ENCODE data around the gene DNAH2.

Gene DNAH2

GRCh38 chr17:7837408-7838088, 120.0 kb downstream of the DNAH2 start:
- Mint-ChIP-seq H3K36me3 (ENCODE audit: insufficient read depth) (peaks cover 69% of the 10 kb centered on the region), H3K9me3 (no peaks in the 10 kb centered on the region), H3K4me1 (peaks cover 86% of the 10 kb centered on the region), H3K27ac (ENCODE audit: low read depth) (peak overlapping the region; percentile 98), H3K27me3 (no peaks in the 10 kb centered on the region), H3K4me3 (peak overlapping the region; percentile 91)
- DNase-seq (ENCODE audit: low spot score in 2 of 2) (no peak), ATAC-seq (replicated peaks; ENCODE audit: extremely low read depth, poor library complexity, severe bottlenecking) (no peak)

- H3K4me1 Mint-ChIP-seq, result peaks cover 90% of the 10 kb centered on the region
- no peaks in the 10 kb centered on the region for H3K27me3 Mint-ChIP-seq
- ATAC-seq (replicated peaks; ENCODE audit: extremely low read depth, poor library complexity, severe bottlenecking), result no peak
Observed at GRCh38 chr17:7838090-7839075, 120.8 kb downstream of the DNAH2 start.

GRCh38 chr17:7839190-7839875, 121.8 kb downstream of the DNAH2 start:
- Mint-ChIP-seq H3K27me3 (no peaks in the 10 kb centered on the region), H3K4me3 (peak overlapping the region; percentile 47), H3K27ac (ENCODE audit: low read depth) (peak overlapping the region; percentile 100), H3K4me1 (peaks cover 90% of the 10 kb centered on the region), H3K36me3 (ENCODE audit: insufficient read depth) (peaks cover 77% of the 10 kb centered on the region), H3K9me3 (no peaks in the 10 kb centered on the region)
- DNase-seq (ENCODE audit: low spot score in 2 of 2), result no peak
- ATAC-seq (replicated peaks; ENCODE audit: extremely low read depth, poor library complexity, severe bottlenecking), result no peak

More at GRCh38 chr17:7838090-7839075, 120.8 kb downstream of the DNAH2 start:
- Mint-ChIP-seq H3K27ac (ENCODE audit: low read depth) (peak overlapping the region; percentile 98), H3K9me3 (no peaks in the 10 kb centered on the region), H3K36me3 (ENCODE audit: insufficient read depth) (peaks cover 74% of the 10 kb centered on the region), H3K4me3 (peak overlapping the region; percentile 91)
- DNase-seq (ENCODE audit: low spot score in 2 of 2), result no peak

GRCh38 chr17:7839876-7840261, 122.3 kb downstream of the DNAH2 start:
- H3K9me3 Mint-ChIP-seq, result no peaks in the 10 kb centered on the region
- peaks cover 88% of the 10 kb centered on the region for H3K4me1 Mint-ChIP-seq
- H3K36me3 Mint-ChIP-seq (ENCODE audit: insufficient read depth), result peaks cover 76% of the 10 kb centered on the region
- DNase-seq (ENCODE audit: low spot score in 2 of 2), result no peak
- no peaks in the 10 kb centered on the region for H3K27me3 Mint-ChIP-seq
- ATAC-seq (replicated peaks; ENCODE audit: extremely low read depth, poor library complexity, severe bottlenecking), result no peak
- H3K4me3 Mint-ChIP-seq, result peak overlapping the region; percentile 92
- H3K27ac Mint-ChIP-seq (ENCODE audit: low read depth), result peak overlapping the region; percentile 100

GRCh38 chr17:7840441-7840840, 122.9 kb downstream of the DNAH2 start:
- DNase-seq (ENCODE audit: low spot score in 2 of 2), result no peak
- H3K9me3 Mint-ChIP-seq, result no peaks in the 10 kb centered on the region
- peaks cover 83% of the 10 kb centered on the region for H3K4me1 Mint-ChIP-seq
- peak overlapping the region; percentile 92 for H3K4me3 Mint-ChIP-seq
- peak overlapping the region; percentile 100 for H3K27ac Mint-ChIP-seq (ENCODE audit: low read depth)
- ATAC-seq (replicated peaks; ENCODE audit: extremely low read depth, poor library complexity, severe bottlenecking), result no peak
- peaks cover 75% of the 10 kb centered on the region for H3K36me3 Mint-ChIP-seq (ENCODE audit: insufficient read depth)
- no peaks in the 10 kb centered on the region for H3K27me3 Mint-ChIP-seq

- Mint-ChIP-seq H3K36me3 (ENCODE audit: insufficient read depth) (peaks cover 74% of the 10 kb centered on the region), H3K27ac (ENCODE audit: low read depth) (peak overlapping the region; percentile 100), H3K4me3 (peak overlapping the region; percentile 92), H3K9me3 (no peaks in the 10 kb centered on the region), H3K4me1 (peaks cover 85% of the 10 kb centered on the region), H3K27me3 (no peaks in the 10 kb centered on the region)
- ATAC-seq (replicated peaks; ENCODE audit: extremely low read depth, poor library complexity, severe bottlenecking) (no peak), DNase-seq (ENCODE audit: low spot score in 2 of 2) (no peak)
Observed at GRCh38 chr17:7840875-7841274, 123.3 kb downstream of the DNAH2 start.

- peak; percentile 50 for ATAC-seq (replicated peaks; ENCODE audit: extremely low read depth, poor library complexity, severe bottlenecking)
- H3K27ac Mint-ChIP-seq (ENCODE audit: low read depth), result peak overlapping the region; percentile 100
- H3K4me1 Mint-ChIP-seq, result peaks cover 79% of the 10 kb centered on the region
- peaks cover 68% of the 10 kb centered on the region for H3K36me3 Mint-ChIP-seq (ENCODE audit: insufficient read depth)
- DNase-seq (ENCODE audit: low spot score in 2 of 2), result peak; percentile 79 to 94
- no peaks in the 10 kb centered on the region for H3K9me3 Mint-ChIP-seq
- no peaks in the 10 kb centered on the region for H3K27me3 Mint-ChIP-seq
- H3K4me3 Mint-ChIP-seq, result peak overlapping the region; percentile 92
Observed at GRCh38 chr17:7841396-7841914, 123.9 kb downstream of the DNAH2 start.

- H3K4me3 Mint-ChIP-seq, result peak overlapping the region; percentile 92
- H3K36me3 Mint-ChIP-seq (ENCODE audit: insufficient read depth), result peaks cover 68% of the 10 kb centered on the region
- H3K27ac Mint-ChIP-seq (ENCODE audit: low read depth), result peak overlapping the region; percentile 100
- H3K4me1 Mint-ChIP-seq, result peaks cover 75% of the 10 kb centered on the region
- ATAC-seq (replicated peaks; ENCODE audit: extremely low read depth, poor library complexity, severe bottlenecking) (peak; percentile 24), DNase-seq (ENCODE audit: low spot score in 2 of 2) (peak; percentile 78 to 80)
- H3K27me3 Mint-ChIP-seq, result no peaks in the 10 kb centered on the region
- H3K9me3 Mint-ChIP-seq, result no peaks in the 10 kb centered on the region
Observed at GRCh38 chr17:7841915-7842379, 124.4 kb downstream of the DNAH2 start.

- ATAC-seq (replicated peaks; ENCODE audit: extremely low read depth, poor library complexity, severe bottlenecking) (peak; percentile 48), DNase-seq (ENCODE audit: low spot score in 2 of 2) (peak; percentile 92 to 97)
- H3K9me3 Mint-ChIP-seq, result no peaks in the 10 kb centered on the region
- H3K27me3 Mint-ChIP-seq, result no peaks in the 10 kb centered on the region
- H3K4me1 Mint-ChIP-seq, result peaks cover 68% of the 10 kb centered on the region
- H3K36me3 Mint-ChIP-seq (ENCODE audit: insufficient read depth), result peaks cover 64% of the 10 kb centered on the region
- peak overlapping the region; percentile 100 for H3K27ac Mint-ChIP-seq (ENCODE audit: low read depth)
- peak overlapping the region; percentile 92 for H3K4me3 Mint-ChIP-seq
Observed at GRCh38 chr17:7842380-7843256, 125.1 kb downstream of the DNAH2 start.

GRCh38 chr17:7843257-7843535, 125.7 kb downstream of the DNAH2 start:
- ATAC-seq (replicated peaks; ENCODE audit: extremely low read depth, poor library complexity, severe bottlenecking) (peak; percentile 0), DNase-seq (ENCODE audit: low spot score in 2 of 2) (no peak)
- peak overlapping the region; percentile 100 for H3K27ac Mint-ChIP-seq (ENCODE audit: low read depth)
- peak overlapping the region; percentile 92 for H3K4me3 Mint-ChIP-seq
- peaks cover 65% of the 10 kb centered on the region for H3K4me1 Mint-ChIP-seq
- H3K27me3 Mint-ChIP-seq, result no peaks in the 10 kb centered on the region
- no peaks in the 10 kb centered on the region for H3K9me3 Mint-ChIP-seq
- H3K36me3 Mint-ChIP-seq (ENCODE audit: insufficient read depth), result peaks cover 63% of the 10 kb centered on the region

GRCh38 chr17:7843536-7844291, 126.2 kb downstream of the DNAH2 start:
- H3K4me3 Mint-ChIP-seq, result peak overlapping the region; percentile 92
- ATAC-seq (replicated peaks; ENCODE audit: extremely low read depth, poor library complexity, severe bottlenecking) (peak; percentile 25), DNase-seq (ENCODE audit: low spot score in 2 of 2) (peak; percentile 80 to 93)
- no peaks in the 10 kb centered on the region for H3K9me3 Mint-ChIP-seq
- no peaks in the 10 kb centered on the region for H3K27me3 Mint-ChIP-seq
- peak overlapping the region; percentile 100 for H3K27ac Mint-ChIP-seq (ENCODE audit: low read depth)
- H3K36me3 Mint-ChIP-seq (ENCODE audit: insufficient read depth), result peaks cover 63% of the 10 kb centered on the region
- peaks cover 60% of the 10 kb centered on the region for H3K4me1 Mint-ChIP-seq

Data from central memory CD8-positive, alpha-beta T cell (primary cell).